ENCODE measurements around the gene CYB5D1.
A peak's percentile ranks its signal among the peaks of the same experiment; 100 is the strongest.

The CYB5D1 gene

GRCh38 chr17:7844292-7845154 is 13.3 kb upstream of the CYB5D1 start:
- DNase-seq (ENCODE audit: low spot score) = peak; percentile 98

- no peak for DNase-seq (ENCODE audit: low spot score)
Observed at GRCh38 chr17:7845359-7846062, 12.3 kb upstream of the CYB5D1 start.

- no peak for DNase-seq (ENCODE audit: low spot score)
Observed at GRCh38 chr17:7846063-7846735, 11.6 kb upstream of the CYB5D1 start.

DNA sequence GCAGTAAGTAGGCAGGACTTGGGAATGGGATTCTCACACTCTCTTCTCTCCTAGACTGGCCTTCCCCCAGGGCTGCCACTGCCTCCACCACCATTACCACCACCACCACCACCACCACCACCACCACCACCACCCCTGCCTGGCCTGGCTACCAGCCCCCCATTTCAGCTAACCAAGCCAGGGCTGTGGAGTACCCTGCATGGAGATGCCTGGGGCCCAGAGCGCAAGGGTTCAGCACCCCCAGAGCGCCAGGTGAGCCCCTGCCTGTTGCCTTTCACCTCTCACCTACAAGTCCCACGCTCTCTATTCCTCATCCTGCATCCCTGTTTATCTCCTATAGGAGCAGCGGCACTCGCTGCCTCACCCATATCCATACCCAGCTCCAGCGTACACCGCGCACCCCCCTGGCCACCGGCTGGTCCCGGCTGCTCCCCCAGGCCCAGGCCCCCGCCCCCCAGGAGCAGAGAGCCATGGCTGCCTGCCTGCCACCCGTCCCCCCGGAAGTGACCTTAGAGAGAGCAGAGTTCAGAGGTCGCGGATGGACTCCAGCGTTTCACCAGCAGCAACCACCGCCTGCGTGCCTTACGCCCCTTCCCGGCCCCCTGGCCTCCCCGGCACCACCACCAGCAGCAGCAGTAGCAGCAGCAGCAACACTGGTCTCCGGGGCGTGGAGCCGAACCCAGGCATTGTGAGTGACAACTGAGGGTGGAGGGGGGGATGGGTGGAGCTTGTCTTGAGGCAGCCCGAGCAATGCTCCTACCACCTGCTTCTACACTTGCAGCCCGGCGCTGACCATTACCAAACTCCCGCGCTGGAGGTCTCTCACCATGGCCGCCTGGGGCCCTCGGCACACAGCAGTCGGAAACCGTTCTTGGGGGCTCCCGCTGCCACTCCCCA is 10.8 kb upstream of the CYB5D1 start:
- DNase-seq (ENCODE audit: low spot score) = no peak

DNA sequence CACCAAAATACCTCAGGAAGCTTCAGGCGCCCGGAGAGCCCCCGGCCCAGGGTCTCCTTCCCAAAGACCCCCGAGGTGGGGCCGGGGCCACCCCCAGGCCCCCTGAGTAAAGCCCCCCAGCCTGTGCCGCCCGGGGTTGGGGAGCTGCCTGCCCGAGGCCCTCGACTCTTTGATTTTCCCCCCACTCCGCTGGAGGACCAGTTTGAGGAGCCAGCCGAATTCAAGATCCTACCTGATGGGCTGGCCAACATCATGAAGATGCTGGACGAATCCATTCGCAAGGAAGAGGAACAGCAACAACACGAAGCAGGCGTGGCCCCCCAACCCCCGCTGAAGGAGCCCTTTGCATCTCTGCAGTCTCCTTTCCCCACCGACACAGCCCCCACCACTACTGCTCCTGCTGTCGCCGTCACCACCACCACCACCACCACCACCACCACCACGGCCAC is 9.6 kb upstream of the CYB5D1 start:
- DNase-seq (ENCODE audit: low spot score) = no peak

DNA sequence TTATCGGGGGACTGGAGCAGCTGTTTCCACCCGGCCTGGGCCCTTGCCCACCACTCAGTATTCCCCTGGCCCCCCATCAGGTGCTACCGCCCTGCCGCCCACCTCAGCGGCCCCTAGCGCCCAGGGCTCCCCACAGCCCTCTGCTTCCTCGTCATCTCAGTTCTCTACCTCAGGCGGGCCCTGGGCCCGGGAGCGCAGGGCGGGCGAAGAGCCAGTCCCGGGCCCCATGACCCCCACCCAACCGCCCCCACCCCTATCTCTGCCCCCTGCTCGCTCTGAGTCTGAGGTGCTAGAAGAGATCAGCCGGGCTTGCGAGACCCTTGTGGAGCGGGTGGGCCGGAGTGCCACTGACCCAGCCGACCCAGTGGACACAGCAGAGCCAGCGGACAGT is 9.1 kb upstream of the CYB5D1 start:
- DNase-seq (ENCODE audit: low spot score) = no peak

DNA sequence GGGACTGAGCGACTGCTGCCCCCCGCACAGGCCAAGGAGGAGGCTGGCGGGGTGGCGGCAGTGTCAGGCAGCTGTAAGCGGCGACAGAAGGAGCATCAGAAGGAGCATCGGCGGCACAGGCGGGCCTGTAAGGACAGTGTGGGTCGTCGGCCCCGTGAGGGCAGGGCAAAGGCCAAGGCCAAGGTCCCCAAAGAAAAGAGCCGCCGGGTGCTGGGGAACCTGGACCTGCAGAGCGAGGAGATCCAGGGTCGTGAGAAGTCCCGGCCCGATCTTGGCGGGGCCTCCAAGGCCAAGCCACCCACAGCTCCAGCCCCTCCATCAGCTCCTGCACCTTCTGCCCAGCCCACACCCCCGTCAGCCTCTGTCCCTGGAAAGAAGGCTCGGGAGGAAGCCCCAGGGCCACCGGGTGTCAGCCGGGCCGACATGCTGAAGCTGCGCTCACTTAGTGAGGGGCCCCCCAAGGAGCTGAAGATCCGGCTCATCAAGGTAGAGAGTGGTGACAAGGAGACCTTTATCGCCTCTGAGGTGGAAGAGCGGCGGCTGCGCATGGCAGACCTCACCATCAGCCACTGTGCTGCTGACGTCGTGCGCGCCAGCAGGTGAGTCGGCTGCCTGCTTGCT is 8.6 kb upstream of the CYB5D1 start:
- DNase-seq (ENCODE audit: low spot score) = no peak

GRCh38 chr17:7849751-7850504 is 7.9 kb upstream of the CYB5D1 start:
- DNase-seq (ENCODE audit: low spot score) = no peak

DNA sequence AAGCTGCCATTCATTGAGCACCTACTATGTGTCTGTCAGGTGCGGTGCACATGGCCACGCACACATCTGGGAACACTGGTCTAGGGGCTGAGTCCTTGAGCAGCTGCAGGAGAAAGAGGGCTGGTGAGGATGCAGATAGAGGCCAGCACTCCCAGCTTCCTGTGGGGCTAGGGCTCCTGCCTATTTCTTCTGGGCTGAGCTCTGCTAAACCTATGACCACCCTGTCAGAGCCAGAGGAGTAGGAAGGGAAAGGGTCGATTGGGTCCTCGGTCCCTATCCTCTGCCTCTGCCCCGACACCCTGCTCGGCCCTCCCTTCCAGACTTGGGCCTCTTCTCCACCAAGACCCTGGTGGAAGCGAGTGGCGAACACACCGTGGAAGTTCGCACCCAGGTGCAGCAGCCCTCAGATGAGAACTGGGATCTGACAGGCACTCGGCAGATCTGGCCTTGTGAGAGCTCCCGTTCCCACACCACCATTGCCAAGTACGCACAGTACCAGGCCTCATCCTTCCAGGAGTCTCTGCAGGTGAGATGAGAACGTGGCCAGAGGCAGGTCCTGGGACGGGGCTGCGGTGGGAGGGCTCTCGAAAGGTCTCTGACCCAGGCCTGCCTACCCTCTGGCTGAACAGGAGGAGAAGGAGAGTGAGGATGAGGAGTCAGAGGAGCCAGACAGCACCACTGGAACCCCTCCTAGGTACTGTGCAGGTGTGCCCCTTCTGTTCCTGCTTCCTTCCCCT is 6.9 kb upstream of the CYB5D1 start:
- DNase-seq (ENCODE audit: low spot score) = peak; percentile 19

- peak; percentile 94 for DNase-seq (ENCODE audit: low spot score)
Observed at GRCh38 chr17:7851438-7852261, 6.2 kb upstream of the CYB5D1 start.

DNA sequence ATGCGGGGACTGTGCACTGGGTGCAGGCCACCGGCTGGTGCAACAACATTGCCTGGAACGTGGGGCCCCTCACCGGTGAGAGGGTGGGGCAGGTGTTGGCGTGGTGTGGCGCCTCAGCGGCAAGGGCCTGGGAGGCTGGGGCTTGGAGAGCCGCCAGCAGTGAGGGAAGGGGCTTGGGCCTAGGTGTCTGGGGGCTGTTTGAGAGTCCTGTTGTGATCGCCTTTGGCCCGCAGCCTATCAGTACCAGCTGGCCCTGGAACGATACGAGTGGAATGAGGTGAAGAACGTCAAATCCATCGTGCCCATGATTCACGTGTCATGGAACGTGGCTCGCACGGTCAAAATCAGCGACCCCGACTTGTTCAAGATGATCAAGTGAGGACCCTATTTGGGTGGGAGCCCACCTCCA is 5.5 kb upstream of the CYB5D1 start:
- no peak for DNase-seq (ENCODE audit: low spot score)

GRCh38 chr17:7852919-7853690 is 4.7 kb upstream of the CYB5D1 start:
- DNase-seq (ENCODE audit: low spot score) = no peak

GRCh38 chr17:7853691-7854038 is 4.1 kb upstream of the CYB5D1 start:
- no peak for DNase-seq (ENCODE audit: low spot score)

GRCh38 chr17:7854078-7854777 is 3.6 kb upstream of the CYB5D1 start:
- no peak for DNase-seq (ENCODE audit: low spot score)

GRCh38 chr17:7854851-7855659 is 2.7 kb upstream of the CYB5D1 start, which contains the start of gene TMEM88:
Gene TMEM88, plus strand, starts transcription at chr17:7855066. Its CDS starts 9 bp downstream, at chr17:7855075.
- DNase-seq (ENCODE audit: low spot score) = no peak

DNA sequence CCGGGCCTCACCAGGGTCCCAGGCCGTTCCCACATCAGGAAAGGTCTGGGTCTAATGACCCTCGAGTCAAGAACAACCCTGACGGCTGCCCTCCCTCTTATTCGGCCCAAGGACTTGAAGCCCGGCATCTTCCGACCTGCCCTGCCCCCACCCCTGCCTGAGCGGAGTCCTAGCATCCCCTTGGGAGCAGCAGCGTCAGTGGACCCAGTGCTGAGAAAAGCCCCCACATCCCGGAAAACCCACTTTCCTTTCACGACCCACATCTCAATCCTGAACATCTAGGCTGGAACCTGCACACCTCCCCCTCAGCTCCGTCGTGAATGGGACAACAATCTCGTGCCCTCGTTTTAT is 2.2 kb upstream of the CYB5D1 start:
- no peak for DNase-seq (ENCODE audit: low spot score)

Data from cerebellar cortex (tissue), 1 donor.